ENCODE data around the gene HSD17B3. TPM values are rescaled to one million over a fixed set of nuclear protein-coding genes. Genes with fewer than 3 reads are reported as not detected.
"Not testable (repeated sequence)": the region's sequence is repeated elsewhere in the genome, so short reads cannot be mapped to it uniquely, and the experiment has no call there.

The HSD17B3 gene
- not detected in 2 replicates for total RNA-seq (2014; rRNA removed; shearing (Covaris generic))

GRCh38 chr9:96302021-96302420 lies at the start of gene HSD17B3:
Gene HSD17B3 (minus strand): TSS chr9:96302176. CDS start chr9:96302104, 72 bp downstream.
- peak; percentile 19 for DNase-seq (ENCODE audit: low spot score)

GRCh38 chr9:96350866-96351265 lies 48.9 kb upstream of the HSD17B3 start:
- no peak for DNase-seq (ENCODE audit: low spot score)

GRCh38 chr9:96348261-96348660 lies 46.3 kb upstream of the HSD17B3 start:
- no peak for DNase-seq (ENCODE audit: low spot score)

GRCh38 chr9:96345551-96345950 lies 43.6 kb upstream of the HSD17B3 start:
- DNase-seq (ENCODE audit: low spot score), result no peak

GRCh38 chr9:96344458-96345180 lies 42.6 kb upstream of the HSD17B3 start:
- peak; percentile 93 for DNase-seq (ENCODE audit: low spot score)

GRCh38 chr9:96343515-96344360 lies 41.8 kb upstream of the HSD17B3 start:
- no peak for DNase-seq (ENCODE audit: low spot score)

GRCh38 chr9:96342571-96343245 lies 40.7 kb upstream of the HSD17B3 start:
- no peak for DNase-seq (ENCODE audit: low spot score)

GRCh38 chr9:96340707-96341106 lies 38.7 kb upstream of the HSD17B3 start:
- DNase-seq (ENCODE audit: low spot score), result no peak

GRCh38 chr9:96338299-96338698 lies 36.3 kb upstream of the HSD17B3 start:
- DNase-seq (ENCODE audit: low spot score), result no peak

GRCh38 chr9:96333958-96334357 lies 32.0 kb upstream of the HSD17B3 start:
- no peak for DNase-seq (ENCODE audit: low spot score)

- peak; percentile 79 for DNase-seq (ENCODE audit: low spot score)
Observed at GRCh38 chr9:96331236-96331947, 29.4 kb upstream of the HSD17B3 start.

GRCh38 chr9:96327694-96328352 lies 25.8 kb upstream of the HSD17B3 start:
- DNase-seq (ENCODE audit: low spot score), result peak; percentile 81

GRCh38 chr9:96323169-96323568 lies 21.2 kb upstream of the HSD17B3 start:
- DNase-seq (ENCODE audit: low spot score), result no peak

- DNase-seq (ENCODE audit: low spot score), result not testable (repeated sequence)
Observed at GRCh38 chr9:96322736-96323135, 20.8 kb upstream of the HSD17B3 start.

- not testable (repeated sequence) for DNase-seq (ENCODE audit: low spot score)
Observed at GRCh38 chr9:96322210-96322609, 20.2 kb upstream of the HSD17B3 start.

GRCh38 chr9:96321515-96321914 lies 19.5 kb upstream of the HSD17B3 start:
- no peak for DNase-seq (ENCODE audit: low spot score)

- no peak for DNase-seq (ENCODE audit: low spot score)
Observed at GRCh38 chr9:96320749-96321280, 18.8 kb upstream of the HSD17B3 start.

GRCh38 chr9:96318921-96319565 lies 17.1 kb upstream of the HSD17B3 start:
- no peak for DNase-seq (ENCODE audit: low spot score)

- peak; percentile 56 for DNase-seq (ENCODE audit: low spot score)
Observed at GRCh38 chr9:96317335-96317980, 15.5 kb upstream of the HSD17B3 start.

GRCh38 chr9:96309850-96310249 lies 7.9 kb upstream of the HSD17B3 start:
- no peak for DNase-seq (ENCODE audit: low spot score)
